Fibroblast of pulmonary artery (primary cell): ENCODE measurements around the gene HMGB1.

Experiments
- DNase-seq: peaks from one replicate; pipeline ENCODE4 v3.0.0-alpha.2; 2010; ENCODE audit warnings: low read depth
- H3K4me3 ChIP-seq: replicated peaks from 2 replicates; pipeline ENCODE4 v1.5.1; 2011; ENCODE audit warnings: low read depth, mild to moderate bottlenecking, control low read depth, low read length, moderate library complexity
- TF ChIP-seq, protein P1 (sequence below): IDR thresholded peaks from 2 replicates; pipeline ENCODE4 v1.5.1; 2011; ENCODE audit warnings: mild to moderate bottlenecking, control low read depth, low read length, inconsistent platforms; ENCODE audit errors: missing control alignments

The HMGB1 gene

DNA sequence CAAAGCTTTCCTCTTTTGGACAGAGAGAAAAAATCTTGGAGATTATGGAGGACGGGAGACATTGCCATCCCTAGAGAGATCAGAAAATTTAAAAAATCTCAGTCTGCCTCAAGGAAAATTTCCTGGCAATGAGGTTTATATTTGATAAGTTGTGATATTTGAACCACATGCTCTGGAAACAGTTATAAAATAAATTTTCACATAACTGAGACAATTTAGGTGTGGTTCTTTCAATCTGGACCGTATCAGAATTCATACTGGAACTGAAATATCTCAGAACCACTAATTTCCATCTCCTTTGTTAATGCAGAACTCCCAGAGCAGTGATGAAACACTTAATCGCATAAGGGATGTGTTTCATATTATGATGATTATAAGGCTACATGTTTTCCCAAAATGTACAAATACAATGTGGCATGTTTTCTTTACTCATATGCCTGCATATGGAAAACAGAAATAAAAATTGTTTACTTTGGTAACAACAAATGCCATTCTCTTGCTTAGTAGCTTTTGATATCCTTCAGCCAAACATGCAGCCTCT, 29.8 kb downstream of the HMGB1 start:
- no peak overlapping the region for H3K4me3 ChIP-seq
- no peak for DNase-seq
- TF ChIP-seq, protein P1, sequence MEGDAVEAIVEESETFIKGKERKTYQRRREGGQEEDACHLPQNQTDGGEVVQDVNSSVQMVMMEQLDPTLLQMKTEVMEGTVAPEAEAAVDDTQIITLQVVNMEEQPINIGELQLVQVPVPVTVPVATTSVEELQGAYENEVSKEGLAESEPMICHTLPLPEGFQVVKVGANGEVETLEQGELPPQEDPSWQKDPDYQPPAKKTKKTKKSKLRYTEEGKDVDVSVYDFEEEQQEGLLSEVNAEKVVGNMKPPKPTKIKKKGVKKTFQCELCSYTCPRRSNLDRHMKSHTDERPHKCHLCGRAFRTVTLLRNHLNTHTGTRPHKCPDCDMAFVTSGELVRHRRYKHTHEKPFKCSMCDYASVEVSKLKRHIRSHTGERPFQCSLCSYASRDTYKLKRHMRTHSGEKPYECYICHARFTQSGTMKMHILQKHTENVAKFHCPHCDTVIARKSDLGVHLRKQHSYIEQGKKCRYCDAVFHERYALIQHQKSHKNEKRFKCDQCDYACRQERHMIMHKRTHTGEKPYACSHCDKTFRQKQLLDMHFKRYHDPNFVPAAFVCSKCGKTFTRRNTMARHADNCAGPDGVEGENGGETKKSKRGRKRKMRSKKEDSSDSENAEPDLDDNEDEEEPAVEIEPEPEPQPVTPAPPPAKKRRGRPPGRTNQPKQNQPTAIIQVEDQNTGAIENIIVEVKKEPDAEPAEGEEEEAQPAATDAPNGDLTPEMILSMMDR = no peak

DNA sequence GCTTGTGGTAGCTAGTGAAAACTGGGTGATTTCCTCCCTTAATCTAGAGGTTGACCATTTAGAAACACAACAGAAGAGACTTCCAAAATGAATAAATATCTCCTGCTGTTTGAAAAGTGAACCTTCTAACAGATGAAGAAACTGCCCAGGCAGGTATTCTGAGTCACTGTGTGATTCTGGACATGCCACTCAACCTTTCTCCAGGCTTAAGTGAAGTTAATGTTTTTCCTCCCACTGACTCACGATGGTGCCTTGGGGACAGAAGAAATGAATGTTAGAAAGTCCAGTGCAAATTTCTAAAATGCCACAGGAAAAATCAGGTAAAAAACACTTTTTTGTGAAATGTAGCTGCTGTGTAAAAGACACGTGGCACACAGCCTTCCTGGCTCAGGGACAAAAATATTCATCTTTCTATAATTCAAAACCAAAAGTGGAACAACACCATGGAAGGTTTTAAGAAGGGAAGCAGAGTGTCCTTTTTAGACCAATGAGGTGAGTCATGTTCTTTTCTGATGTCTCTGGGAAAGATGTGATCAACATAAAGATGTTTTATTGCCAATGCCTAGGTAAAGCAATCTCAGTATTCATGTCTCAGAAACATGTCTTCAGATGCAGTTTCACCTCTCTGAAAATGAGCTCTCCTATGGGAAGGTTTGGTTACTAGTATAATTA, 34.3 kb downstream of the HMGB1 start:
- TF ChIP-seq, protein P1 = no peak
- no peak overlapping the region for H3K4me3 ChIP-seq
- no peak for DNase-seq

DNA sequence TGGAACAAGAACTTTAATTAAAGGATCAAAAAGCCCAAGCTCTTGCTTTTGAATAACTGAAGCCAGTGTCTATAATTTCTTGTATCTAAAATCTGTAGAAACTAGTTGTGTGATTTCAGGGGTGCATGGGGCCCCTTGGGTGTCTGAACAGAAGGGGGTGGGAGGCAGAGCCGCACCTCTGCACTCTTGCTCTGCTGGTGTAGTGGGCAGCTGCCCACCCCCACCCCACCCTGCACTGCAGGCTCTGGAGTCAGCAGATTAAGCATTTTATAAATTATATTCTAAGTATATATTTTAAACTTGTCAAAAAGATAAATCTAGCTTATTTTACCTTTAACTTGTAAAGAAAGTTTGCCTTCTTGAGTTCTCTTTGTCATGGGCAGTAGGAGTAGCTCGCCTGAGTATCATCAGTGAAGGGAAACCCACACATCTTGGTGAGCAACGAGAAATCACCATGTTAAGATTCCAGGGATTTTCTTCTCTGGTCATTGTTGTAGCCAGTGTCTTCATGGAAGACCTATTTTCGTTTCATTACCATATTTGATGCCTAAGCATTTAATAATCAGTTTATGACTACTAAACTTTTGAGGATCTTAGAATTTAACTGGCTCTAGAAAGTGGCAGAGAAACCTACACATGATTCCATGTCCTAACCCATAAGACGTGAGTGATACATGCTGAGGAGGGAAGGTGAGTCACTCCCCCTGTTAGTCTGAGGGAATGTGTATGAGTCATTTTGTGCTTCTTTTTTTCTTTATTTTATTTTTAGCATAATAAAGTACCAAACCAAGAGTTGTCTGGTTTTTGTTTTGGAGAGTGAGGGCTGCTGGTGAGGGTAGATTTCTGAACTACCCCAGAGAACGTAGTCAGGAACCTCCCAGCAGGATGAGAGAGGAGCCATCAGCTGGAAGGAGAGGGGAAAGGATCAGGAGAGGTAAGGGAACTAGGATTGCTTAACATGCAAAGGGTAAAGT, 35.7 kb downstream of the HMGB1 start:
- TF ChIP-seq, protein P1 = no peak
- no peak overlapping the region for H3K4me3 ChIP-seq
- peak; percentile 85 for DNase-seq

DNA sequence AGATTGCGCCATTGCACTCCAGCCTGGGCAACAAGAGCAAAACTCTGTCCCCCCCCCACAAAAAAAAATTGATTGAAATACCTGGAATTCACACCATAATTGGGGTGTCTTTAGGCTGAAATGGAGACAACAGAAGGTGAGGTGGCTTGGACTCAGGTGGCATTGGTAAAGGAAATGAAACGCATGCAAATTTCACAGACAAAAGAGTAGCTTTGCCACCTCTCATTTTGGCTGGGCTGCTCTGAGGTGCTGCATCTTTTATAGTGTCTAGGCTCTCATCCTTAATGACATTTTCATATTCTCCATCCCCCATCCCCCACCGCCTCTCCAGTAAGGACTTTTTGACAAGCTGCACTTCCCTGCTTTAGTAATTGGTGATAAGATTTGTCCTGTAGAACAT, 36.5 kb downstream of the HMGB1 start:
- no peak overlapping the region for H3K4me3 ChIP-seq
- TF ChIP-seq, protein P1 = no peak
- DNase-seq = no peak

DNA sequence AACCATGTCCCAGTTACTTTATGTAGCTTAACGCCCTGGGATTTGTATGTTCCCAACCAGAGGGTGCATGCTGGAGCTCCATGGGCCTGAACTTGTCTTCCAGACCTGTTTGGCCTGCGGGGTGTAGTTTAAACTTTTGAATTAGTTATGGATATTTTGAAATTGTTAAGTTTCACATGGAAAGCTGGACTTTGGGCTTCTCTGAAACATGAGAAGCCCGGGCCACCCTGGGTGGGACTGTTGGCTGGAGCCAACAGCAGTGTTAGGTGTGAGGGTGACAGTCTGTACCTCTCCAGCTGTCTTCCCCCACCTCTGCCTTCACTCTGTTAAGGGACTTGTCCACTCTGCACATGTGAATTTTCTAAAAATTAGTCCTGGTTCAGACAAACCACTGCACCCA, 41.8 kb downstream of the HMGB1 start:
- no peak overlapping the region for H3K4me3 ChIP-seq
- no peak for DNase-seq
- TF ChIP-seq, protein P1 = no peak

DNA sequence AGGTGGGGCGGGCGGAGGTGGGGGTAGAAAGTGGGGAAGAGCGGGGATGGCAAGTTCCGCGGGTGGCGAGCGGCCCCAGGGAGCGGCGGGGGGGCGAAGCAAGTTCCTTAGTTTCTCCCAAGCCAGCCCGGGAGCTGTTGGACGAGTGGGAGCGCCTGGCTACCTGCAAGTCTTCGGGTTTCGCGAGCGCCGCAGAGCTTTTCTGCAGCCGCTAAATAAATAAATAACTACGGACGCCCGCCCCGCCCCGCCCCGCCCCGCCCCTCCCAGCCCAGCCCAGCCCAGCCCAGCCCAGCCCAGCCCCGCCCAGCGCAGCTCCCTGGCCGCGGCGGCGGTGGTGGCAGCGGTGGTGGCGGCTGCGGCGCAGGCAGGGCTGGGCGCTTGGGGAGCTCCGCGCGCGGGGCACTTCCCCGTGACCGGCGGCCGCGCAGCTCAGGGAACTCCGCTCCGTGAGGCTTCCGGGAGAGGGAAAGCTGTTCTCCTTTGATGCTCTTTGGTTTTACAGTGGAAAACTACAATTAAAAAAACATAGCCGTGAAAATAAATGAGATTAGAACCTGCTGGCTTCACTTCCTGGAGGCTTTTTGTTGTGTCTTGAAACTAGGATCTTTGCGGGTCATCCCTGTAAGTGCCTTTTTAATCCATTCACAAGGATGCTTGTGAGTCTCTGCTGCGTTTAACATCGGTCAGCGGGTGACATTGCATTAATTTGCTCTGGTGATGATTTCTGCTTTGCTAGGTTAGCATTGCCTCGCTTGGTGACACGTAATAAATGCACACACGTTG, 43.5 kb downstream of the HMGB1 start, which contains the start of gene UBE2L5:
Gene UBE2L5 (plus strand): TSS at position 440 of the 786 bp plus-strand sequence. CDS start 5,498 bp downstream, outside the sequence.
- peak; percentile 77 for DNase-seq
- TF ChIP-seq, protein P1 = no peak
- peak within 1 kb of the TSS; percentile 61 for H3K4me3 ChIP-seq
